Suprapubic skin (tissue), 3 donors: ENCODE results near the gene GPR171.

Experiments used
- CTCF ChIP-seq, 2 donors: fragments of 200-600 bp in 1 of 2; fragments of 450-650 bp in 1 of 2; sonication (generic) in 1 of 2; IDR thresholded peaks; one replicate each; pipeline ENCODE4 v1.5.1; 2016 to 2019; ENCODE audit warnings: antibody characterized with exemption in 2 of 2, mild to moderate bottlenecking in 1 of 2, moderate library complexity in 1 of 2
- EP300 ChIP-seq: sonication (generic); formaldehyde crosslinking; IDR thresholded peaks from one replicate; pipeline ENCODE4 v1.6.1; 2017; ENCODE audit warnings: antibody characterized with exemption
- POLR2A ChIP-seq, 2 donors: fragments of 450-650 bp; IDR thresholded peaks; one replicate each; pipeline ENCODE4 v1.6.1; 2017; ENCODE audit warnings: antibody characterized with exemption in 2 of 2, mild to moderate bottlenecking in 2 of 2, moderate library complexity in 2 of 2

- TF ChIP-seq POLR2A (IDR thresholded peaks at IDR 0.05) (no peak), CTCF (IDR thresholded peaks at IDR 0.05) (no peak), EP300 (no peak)
Observed at GRCh38 chr3:151248772-151249337, 45.8 kb upstream of the GPR171 start.
